ENCODE data around the gene CMTM1.
"Not testable (repeated sequence)": the region's sequence is repeated elsewhere in the genome, so short reads cannot be mapped to it uniquely, and the experiment has no call there.

CMTM1 gene

DNA sequence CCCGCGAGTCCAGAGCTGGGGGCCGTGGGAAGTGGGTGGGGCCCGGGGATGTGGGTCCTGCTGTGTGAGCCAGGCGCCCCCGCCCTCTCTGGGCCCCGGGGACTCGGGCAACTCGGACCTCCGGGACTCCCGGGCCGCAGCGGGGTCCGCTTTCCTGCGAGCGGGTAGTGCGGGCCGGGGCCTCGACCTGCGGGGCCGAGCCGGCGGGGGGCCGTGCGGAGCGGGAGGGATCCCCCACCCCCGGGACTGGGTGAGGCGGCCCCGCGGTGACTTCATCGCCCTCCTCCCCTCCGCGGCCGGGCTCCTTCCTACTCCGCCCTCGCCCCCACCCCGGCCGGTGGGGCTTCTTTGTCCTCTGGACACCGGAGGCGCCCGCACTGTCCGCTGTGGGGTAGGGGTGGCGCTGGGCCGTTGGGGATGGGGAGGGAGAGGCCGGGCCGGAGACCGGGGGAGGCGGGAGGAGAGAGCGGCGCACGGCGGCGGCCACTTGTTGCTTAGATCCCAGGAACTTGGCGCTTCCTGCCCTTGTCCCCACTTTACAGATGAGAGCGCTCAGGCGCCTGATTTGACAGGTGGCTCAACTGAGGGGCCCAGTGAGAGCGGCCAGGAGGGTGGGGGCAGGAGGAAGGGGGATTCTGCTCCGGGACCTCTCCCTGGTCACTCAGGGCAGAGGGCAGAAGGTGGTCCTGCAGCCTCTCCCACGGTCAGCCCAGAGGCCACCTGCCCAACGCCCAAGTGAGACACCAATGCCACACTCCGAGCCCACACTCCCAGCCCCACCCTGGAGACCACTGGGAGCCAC, 39.1 kb downstream of the CMTM1 start:
- Histone ChIP-seq H3K4me1 (ENCODE audit: control insufficient read depth, insufficient read depth, low read length, unreplicated experiment) (peaks cover 21% of the 10 kb centered on the region), H3K27ac (ENCODE audit: low read depth, low read length) (peak overlapping the region; percentile 38; the same call in 1 of the 2 replicates), H3K27me3 (ENCODE audit: insufficient read depth, low read length) (0 out of 2 replicates have a peak, but pooled peaks cover 2% of the 10 kb centered on the region), H3K4me3 (ENCODE audit: low read depth, low read length) (peak overlapping the region; percentile 94), H2AFZ (ENCODE audit: low read length, unreplicated experiment) (peak overlapping the region; percentile 92), H3K79me2 (ENCODE audit: control insufficient read depth, insufficient read depth, low read length, unreplicated experiment) (peaks cover 39% of the 10 kb centered on the region), H3K36me3 (ENCODE audit: insufficient read depth, low read length) (peaks cover 4% of the 10 kb centered on the region; the same call in 1 of the 2 replicates)

DNA sequence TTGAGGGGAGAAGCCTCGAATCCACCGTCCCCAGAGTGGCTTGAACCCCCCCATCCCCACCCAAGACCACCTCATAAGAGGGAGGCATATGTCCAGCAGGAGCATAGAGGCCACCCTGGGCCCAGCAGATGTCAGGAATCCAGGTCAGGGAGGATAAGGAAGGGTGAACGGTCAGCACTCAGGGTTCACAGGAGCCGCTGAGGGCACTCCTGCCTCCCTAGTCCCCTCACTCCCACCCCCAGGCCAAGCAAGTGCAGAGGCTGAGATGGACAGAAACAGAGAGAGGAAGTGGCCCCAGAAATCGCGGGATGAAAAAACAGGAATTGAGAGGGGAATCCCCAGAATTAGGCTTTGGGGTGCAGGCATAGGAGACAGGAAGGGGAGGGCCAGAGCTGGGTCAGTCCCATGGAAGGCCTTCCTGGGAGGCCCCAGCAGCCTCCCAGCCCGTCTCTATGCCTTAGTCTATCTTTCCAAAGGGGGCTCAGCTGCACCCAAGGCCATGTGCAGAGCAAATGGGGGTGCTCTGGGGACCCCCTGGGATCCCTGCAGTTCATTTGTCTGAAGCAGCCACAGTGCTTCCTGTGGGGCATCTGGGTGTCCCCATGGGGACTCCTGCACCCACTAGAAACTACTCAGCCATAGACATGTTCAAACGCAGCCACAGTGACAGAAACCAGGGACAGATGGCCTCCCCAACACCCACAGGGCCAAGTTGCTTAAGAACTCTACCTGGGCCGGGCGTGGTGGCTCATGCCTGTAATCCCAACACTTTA, 39.9 kb downstream of the CMTM1 start:
- no peaks in the 10 kb centered on the region for H3K27me3 ChIP-seq (ENCODE audit: insufficient read depth, low read length)
- H3K4me1 ChIP-seq (ENCODE audit: control insufficient read depth, insufficient read depth, low read length, unreplicated experiment), result peaks cover 21% of the 10 kb centered on the region
- H3K36me3 ChIP-seq (ENCODE audit: insufficient read depth, low read length), result peaks cover 4% of the 10 kb centered on the region; the same call in 1 of the 2 replicates
- peak overlapping the region; percentile 94 for H3K4me3 ChIP-seq (ENCODE audit: low read depth, low read length)
- peak overlapping the region; percentile 38; the same call in 1 of the 2 replicates for H3K27ac ChIP-seq (ENCODE audit: low read depth, low read length)
- H2AFZ ChIP-seq (ENCODE audit: low read length, unreplicated experiment), result no peak overlapping the region
- H3K79me2 ChIP-seq (ENCODE audit: control insufficient read depth, insufficient read depth, low read length, unreplicated experiment), result peaks cover 39% of the 10 kb centered on the region

DNA sequence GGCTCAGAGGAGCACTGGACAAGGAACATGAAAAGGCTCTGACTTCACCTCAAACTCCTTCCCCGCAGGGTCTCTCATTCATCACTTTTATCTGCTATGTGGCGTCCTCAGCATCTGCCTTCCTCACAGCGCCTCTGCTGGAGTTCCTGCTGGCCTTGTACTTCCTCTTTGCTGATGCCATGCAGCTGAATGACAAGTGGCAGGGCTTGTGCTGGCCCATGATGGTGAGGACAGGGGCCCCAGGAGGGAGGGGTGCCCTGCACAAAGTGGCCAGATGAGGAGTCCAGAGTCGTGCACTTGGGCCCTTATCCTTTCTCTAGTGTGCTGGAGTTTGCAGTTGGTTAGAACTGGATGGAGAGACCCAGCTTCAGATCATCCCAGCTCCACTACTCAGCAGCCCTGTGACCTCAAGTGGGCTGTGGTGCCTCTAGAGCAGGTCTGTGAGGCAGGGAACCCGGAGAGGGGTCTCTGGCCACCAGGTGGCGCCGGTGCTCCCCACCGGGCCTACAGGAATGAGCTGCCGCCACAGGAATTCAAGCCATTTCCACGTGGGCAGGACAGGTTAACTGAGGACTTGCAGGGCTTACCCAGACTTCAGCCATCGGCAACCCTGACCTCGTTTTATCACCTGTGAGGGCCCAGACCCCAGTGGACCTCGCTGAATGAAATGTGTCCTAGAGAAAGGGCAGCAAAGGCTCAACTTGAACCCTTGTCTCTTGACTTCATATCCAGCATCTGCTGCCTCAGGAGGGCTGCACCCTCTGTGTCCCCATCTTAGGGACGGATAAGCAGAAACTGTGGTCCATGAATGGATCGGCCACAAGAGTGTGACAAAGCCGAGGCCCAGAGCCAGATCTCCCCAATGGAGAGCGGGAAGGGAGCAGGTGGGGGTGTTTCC, 42.3 kb downstream of the CMTM1 start:
- Histone ChIP-seq H3K36me3 (ENCODE audit: insufficient read depth, low read length) (peaks cover 4% of the 10 kb centered on the region; the same call in 1 of the 2 replicates), H3K79me2 (ENCODE audit: control insufficient read depth, insufficient read depth, low read length, unreplicated experiment) (peaks cover 39% of the 10 kb centered on the region), H3K27me3 (ENCODE audit: insufficient read depth, low read length) (no peaks in the 10 kb centered on the region), H3K4me3 (ENCODE audit: low read depth, low read length) (no peak overlapping the region), H3K27ac (ENCODE audit: low read depth, low read length) (peak overlapping the region; percentile 47), H2AFZ (ENCODE audit: low read length, unreplicated experiment) (no peak overlapping the region), H3K4me1 (ENCODE audit: control insufficient read depth, insufficient read depth, low read length, unreplicated experiment) (peaks cover 21% of the 10 kb centered on the region)

DNA sequence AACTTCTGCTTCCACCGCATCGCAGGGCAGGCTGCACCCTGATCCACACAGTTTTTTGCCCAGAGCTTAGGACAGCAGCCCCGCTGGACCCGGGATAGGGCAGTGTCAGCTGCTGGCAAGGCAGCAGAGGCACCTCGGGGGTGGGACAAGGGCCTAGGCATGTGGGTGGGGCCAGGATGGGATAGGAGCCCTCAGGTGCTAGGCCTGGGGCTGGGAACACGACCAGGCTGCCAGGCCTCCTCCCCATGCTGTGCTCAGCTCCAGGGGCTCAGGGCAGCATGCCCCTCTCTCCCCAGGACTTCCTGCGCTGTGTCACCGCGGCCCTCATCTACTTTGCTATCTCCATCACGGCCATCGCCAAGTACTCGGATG, 42.9 kb downstream of the CMTM1 start:
- Histone ChIP-seq H2AFZ (ENCODE audit: low read length, unreplicated experiment) (no peak overlapping the region), H3K4me3 (ENCODE audit: low read depth, low read length) (no peak overlapping the region), H3K27me3 (ENCODE audit: insufficient read depth, low read length) (no peaks in the 10 kb centered on the region), H3K4me1 (ENCODE audit: control insufficient read depth, insufficient read depth, low read length, unreplicated experiment) (peaks cover 16% of the 10 kb centered on the region), H3K36me3 (ENCODE audit: insufficient read depth, low read length) (peaks cover 4% of the 10 kb centered on the region; the same call in 1 of the 2 replicates), H3K27ac (ENCODE audit: low read depth, low read length) (peak overlapping the region; percentile 47), H3K79me2 (ENCODE audit: control insufficient read depth, insufficient read depth, low read length, unreplicated experiment) (peaks cover 39% of the 10 kb centered on the region)

DNA sequence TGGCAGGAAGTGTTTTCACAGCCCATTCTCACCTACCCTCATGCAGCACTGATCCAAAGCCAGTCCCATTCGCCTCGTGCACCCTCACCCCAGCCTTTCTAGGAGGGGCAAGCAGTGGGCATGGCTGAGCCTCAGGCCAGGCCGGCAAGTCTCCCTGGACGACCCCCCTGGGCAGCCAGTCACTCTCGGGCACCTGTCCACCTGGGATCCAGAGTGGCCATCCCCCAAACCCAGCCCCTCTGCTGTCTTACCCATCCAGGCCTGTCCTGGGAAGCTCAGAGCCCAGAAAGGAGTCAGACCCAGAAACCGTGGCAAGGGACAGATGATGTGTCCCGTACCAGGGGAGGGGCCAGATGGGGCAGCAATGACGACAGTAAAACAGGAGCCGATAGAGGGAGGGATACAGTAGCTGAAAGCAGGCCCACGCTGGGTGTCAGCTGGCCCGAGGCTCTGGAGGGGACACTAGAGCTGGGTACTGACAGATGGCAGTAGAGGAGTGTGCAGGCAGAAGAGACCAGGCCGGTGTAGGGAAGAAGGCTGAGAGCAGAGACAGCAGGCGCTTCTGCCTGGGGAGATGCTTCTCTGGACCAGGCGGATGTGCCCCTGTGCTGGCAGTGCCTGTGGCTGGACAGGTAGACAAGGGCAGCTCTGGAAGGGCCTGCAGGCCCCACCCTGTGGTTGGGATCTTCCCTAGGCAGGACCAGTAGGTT, 44.0 kb downstream of the CMTM1 start:
- no peak overlapping the region for H3K27ac ChIP-seq (ENCODE audit: low read depth, low read length)
- H3K4me3 ChIP-seq (ENCODE audit: low read depth, low read length), result no peak overlapping the region
- peaks cover 33% of the 10 kb centered on the region for H3K79me2 ChIP-seq (ENCODE audit: control insufficient read depth, insufficient read depth, low read length, unreplicated experiment)
- no peak overlapping the region for H2AFZ ChIP-seq (ENCODE audit: low read length, unreplicated experiment)
- H3K4me1 ChIP-seq (ENCODE audit: control insufficient read depth, insufficient read depth, low read length, unreplicated experiment), result peaks cover 16% of the 10 kb centered on the region
- peaks cover 4% of the 10 kb centered on the region; the same call in 1 of the 2 replicates for H3K36me3 ChIP-seq (ENCODE audit: insufficient read depth, low read length)
- H3K27me3 ChIP-seq (ENCODE audit: insufficient read depth, low read length), result no peaks in the 10 kb centered on the region

DNA sequence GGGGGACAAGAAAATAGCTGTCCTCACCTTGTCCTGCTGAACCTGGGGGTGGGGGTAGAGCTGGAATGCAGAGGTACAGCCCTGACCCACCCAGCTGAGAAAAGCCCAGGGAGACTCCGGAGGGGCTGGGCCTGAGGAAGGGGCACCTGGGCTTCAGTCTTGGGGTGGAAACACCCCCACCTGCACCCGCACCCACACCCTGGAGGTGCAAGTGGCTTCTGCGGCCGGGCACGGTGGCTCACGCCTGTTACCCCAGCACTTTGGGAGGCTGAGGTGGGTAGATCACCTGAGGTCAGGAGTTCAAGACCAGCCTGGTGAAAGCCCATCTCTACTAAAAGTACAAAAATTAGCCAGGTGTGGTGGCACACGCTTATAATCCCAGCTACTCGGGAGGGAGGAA, 45.7 kb downstream of the CMTM1 start:
- not testable (repeated sequence) for H3K4me3 ChIP-seq (ENCODE audit: low read depth, low read length); H3K36me3 ChIP-seq (ENCODE audit: insufficient read depth, low read length); H3K27me3 ChIP-seq (ENCODE audit: insufficient read depth, low read length); H3K27ac ChIP-seq (ENCODE audit: low read depth, low read length); H2AFZ ChIP-seq (ENCODE audit: low read length, unreplicated experiment)
- Histone ChIP-seq H3K4me1 (ENCODE audit: control insufficient read depth, insufficient read depth, low read length, unreplicated experiment) (peaks cover 21% of the 10 kb centered on the region), H3K79me2 (ENCODE audit: control insufficient read depth, insufficient read depth, low read length, unreplicated experiment) (peaks cover 17% of the 10 kb centered on the region)

DNA sequence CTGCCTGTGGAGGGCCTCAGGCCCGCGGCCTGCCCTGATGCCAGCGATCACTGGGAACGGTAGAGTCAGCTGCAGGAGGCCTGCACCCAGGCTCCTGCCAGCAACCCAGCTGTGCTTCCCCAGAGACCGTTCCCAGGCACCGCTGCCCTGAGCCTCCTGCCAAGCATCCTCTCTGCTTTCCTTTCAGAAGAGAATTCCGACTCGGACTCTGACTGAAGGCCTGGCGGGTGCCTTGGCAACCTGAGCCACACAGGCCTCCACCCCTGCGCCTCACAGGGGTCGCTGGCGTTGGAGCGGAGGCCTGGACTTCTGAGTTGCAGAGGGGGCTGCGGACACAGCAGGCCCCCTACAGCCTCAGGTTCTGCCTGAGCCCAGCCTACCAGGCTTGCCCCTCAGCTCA, 46.2 kb downstream of the CMTM1 start:
- H3K36me3 ChIP-seq (ENCODE audit: insufficient read depth, low read length), result peaks cover 4% of the 10 kb centered on the region; the same call in 1 of the 2 replicates
- no peak overlapping the region for H3K4me3 ChIP-seq (ENCODE audit: low read depth, low read length)
- H3K27me3 ChIP-seq (ENCODE audit: insufficient read depth, low read length), result no peaks in the 10 kb centered on the region
- no peak overlapping the region for H3K27ac ChIP-seq (ENCODE audit: low read depth, low read length)
- peaks cover 26% of the 10 kb centered on the region for H3K4me1 ChIP-seq (ENCODE audit: control insufficient read depth, insufficient read depth, low read length, unreplicated experiment)
- no peak overlapping the region for H2AFZ ChIP-seq (ENCODE audit: low read length, unreplicated experiment)
- peaks cover 12% of the 10 kb centered on the region for H3K79me2 ChIP-seq (ENCODE audit: control insufficient read depth, insufficient read depth, low read length, unreplicated experiment)

DNA sequence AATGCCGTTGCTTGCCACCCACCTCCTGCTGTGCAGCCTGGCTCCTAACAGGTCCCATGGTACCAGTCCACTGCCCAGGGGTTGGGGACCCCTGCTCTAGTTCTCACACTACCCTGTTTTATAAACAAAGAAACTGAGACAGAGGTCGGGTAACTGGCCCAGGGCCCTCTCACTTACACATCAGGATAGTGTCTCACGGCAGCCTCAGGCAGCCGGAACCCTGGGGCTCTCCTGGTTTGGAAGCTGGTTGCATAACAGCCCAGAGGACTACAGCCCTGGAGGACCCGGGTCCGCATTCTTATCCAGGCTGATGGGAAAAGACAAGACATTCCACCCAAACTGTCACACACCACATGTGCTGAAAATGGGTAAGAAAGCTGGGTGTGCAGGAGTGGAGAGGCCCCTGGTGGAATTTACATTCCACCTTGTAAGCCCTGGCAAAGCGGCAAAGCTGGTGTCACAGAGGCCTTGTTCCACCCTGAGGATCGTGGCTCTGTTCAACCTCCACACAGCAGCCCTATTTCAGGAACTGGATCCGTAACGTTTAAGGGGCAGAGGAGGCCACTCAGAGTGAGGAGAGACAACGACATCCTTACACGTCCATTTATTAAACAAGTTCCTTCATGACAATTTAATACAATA, 48.0 kb downstream of the CMTM1 start:
- H3K36me3 ChIP-seq (ENCODE audit: insufficient read depth, low read length), result peaks cover 3% of the 10 kb centered on the region; the same call in 1 of the 2 replicates
- no peak overlapping the region for H3K27ac ChIP-seq (ENCODE audit: low read depth, low read length)
- no peak overlapping the region for H3K4me3 ChIP-seq (ENCODE audit: low read depth, low read length)
- H3K79me2 ChIP-seq (ENCODE audit: control insufficient read depth, insufficient read depth, low read length, unreplicated experiment), result peaks cover 4% of the 10 kb centered on the region
- H3K4me1 ChIP-seq (ENCODE audit: control insufficient read depth, insufficient read depth, low read length, unreplicated experiment), result peaks cover 33% of the 10 kb centered on the region
- H3K27me3 ChIP-seq (ENCODE audit: insufficient read depth, low read length), result no peaks in the 10 kb centered on the region
- H2AFZ ChIP-seq (ENCODE audit: low read length, unreplicated experiment), result no peak overlapping the region

DNA sequence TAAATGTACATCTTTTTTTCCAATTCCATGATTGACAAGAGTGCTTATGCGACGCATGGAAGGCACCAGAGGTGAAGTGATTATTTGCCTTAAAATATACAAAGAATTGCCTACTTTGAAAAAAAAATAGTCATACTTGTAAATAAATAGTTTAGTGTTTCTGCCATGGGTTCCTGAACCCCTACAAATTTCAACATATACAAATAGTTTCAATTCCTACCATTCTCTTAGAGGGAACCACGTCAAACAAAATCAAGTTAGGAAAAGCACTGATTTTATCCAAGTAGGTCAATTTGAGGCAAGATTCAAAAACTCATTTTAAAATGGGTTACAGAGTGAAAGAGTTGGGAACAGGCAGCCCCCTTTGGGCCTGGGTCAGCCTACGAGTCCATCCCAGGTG, 49.9 kb downstream of the CMTM1 start:
- Histone ChIP-seq H3K79me2 (ENCODE audit: control insufficient read depth, insufficient read depth, low read length, unreplicated experiment) (no peaks in the 10 kb centered on the region), H3K27me3 (ENCODE audit: insufficient read depth, low read length) (no peaks in the 10 kb centered on the region), H2AFZ (ENCODE audit: low read length, unreplicated experiment) (no peak overlapping the region), H3K27ac (ENCODE audit: low read depth, low read length) (peak overlapping the region; percentile 98; the same call in 1 of the 2 replicates), H3K4me1 (ENCODE audit: control insufficient read depth, insufficient read depth, low read length, unreplicated experiment) (peaks cover 52% of the 10 kb centered on the region), H3K36me3 (ENCODE audit: insufficient read depth, low read length) (no peaks in the 10 kb centered on the region; the same call in 1 of the 2 replicates), H3K4me3 (ENCODE audit: low read depth, low read length) (no peak overlapping the region)
